Endometrial microvascular endothelial cells (primary cell): ENCODE results near the gene FAM170B. TPM values are rescaled to one million over a fixed set of nuclear protein-coding genes. Genes with fewer than 3 reads are reported as not detected.

Experiments
- in situ Hi-C: cut with HindIII; loops from 2 replicates; pipeline ENCODE4 v1.10.0; 2017; ENCODE audit warnings: low sequenced_read_pairs, low pct_unique_long_range_greater_than_20kb; ENCODE audit errors: inconsistent ontology term
- total RNA-seq: library from RNA; depleted of rRNA; stranded (reverse); fragments of >200 nt; gene quantifications from one replicate; pipeline ENCODE4 v1.2.3, GENCODE V29; 2015; ENCODE audit errors: inconsistent ontology term

FAM170B gene
- total RNA-seq, 1 donor from 2014 or later, result not detected

- in situ Hi-C loops, result no loop called here
These were observed 44.1 kb downstream of the FAM170B start for GRCh38 chr10:49089557-49090188.

- in situ Hi-C loops, result no loop called here
These were observed 44.7 kb downstream of the FAM170B start for GRCh38 chr10:49089152-49089551.

GRCh38 chr10:49086889-49087288 is 46.9 kb downstream of the FAM170B start:
- in situ Hi-C loops, result no loop called here

- in situ Hi-C loops, result no loop called here
These were observed 50.6 kb downstream of the FAM170B start for GRCh38 chr10:49083261-49083660.

- in situ Hi-C loops, result no loop called here
These were observed 51.1 kb downstream of the FAM170B start for GRCh38 chr10:49082766-49083165.

GRCh38 chr10:49081547-49082275 is 52.1 kb downstream of the FAM170B start:
- in situ Hi-C loops, result no loop called here

Other genes starting within 250 kb of the FAM170B start
- gene LRRC18, start 194.2 kb downstream of the FAM170B start, total RNA-seq, result not detected
- 0.56 TPM for gene VSTM4, start 18.5 kb downstream of the FAM170B start, total RNA-seq
- gene TMEM273, start 54.4 kb upstream of the FAM170B start, total RNA-seq, result 0.19 TPM
- gene C10orf71, start 165.1 kb upstream of the FAM170B start, total RNA-seq, result not detected